NCI-H1092 (cell line): Measurements from ENCODE around the gene APBA3.

Source experiments
- DNase-seq: peaks from one replicate; lab custom pipeline; 2025; lab: John Stamatoyannopoulos, UW

The APBA3 gene

DNA sequence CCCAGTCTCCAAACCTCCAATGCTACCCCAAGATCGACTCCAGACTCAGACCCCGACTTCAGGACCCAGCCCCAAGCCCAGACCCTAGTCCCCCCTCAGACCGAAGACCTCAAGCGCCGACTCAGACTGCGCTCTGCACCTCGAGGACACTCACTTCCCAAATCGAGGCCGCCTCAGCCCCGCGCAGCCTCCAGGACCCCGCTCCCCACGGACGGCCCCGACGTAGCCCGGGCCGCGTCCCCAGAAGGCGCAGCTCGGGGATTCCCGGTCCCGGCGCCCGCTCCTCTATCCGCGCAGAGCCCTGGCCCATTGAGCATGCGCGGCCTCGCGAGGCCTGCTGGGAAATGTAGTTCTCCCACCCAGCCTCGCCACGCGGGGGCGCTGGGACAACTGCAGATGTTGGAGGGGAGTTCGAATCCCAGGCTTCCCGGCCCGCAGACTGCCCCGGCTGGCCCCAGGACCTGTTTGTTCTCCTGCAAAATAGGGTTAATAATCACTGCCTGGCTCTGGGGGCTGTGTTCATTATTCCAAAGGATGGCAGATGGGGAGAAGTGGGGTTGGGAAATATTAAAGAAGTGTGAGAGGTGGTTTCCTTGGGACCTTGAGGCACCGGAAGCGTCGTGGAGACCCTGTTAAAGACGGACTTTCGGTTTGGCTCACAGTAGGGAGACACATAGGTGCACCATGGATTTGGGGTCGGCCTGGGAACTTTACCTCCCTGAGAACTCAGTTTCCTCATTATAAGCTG, at the start of gene APBA3:
Gene APBA3 (minus strand): TSS at position 311 of the 748 bp plus-strand sequence. CDS start 1,428 bp downstream, outside the sequence.
- DNase-seq: peak; percentile 78

- no peak for DNase-seq
Observed at GRCh38 chr19:3810708-3811355, 49.3 kb upstream of the APBA3 start.

- DNase-seq: no peak
Observed at GRCh38 chr19:3809881-3810707, 48.6 kb upstream of the APBA3 start.

GRCh38 chr19:3808420-3809143, 47.1 kb upstream of the APBA3 start:
- DNase-seq: no peak

- DNase-seq: no peak
Observed at GRCh38 chr19:3807574-3808354, 46.3 kb upstream of the APBA3 start.

- DNase-seq: no peak
Observed at GRCh38 chr19:3807131-3807480, 45.6 kb upstream of the APBA3 start.

DNA sequence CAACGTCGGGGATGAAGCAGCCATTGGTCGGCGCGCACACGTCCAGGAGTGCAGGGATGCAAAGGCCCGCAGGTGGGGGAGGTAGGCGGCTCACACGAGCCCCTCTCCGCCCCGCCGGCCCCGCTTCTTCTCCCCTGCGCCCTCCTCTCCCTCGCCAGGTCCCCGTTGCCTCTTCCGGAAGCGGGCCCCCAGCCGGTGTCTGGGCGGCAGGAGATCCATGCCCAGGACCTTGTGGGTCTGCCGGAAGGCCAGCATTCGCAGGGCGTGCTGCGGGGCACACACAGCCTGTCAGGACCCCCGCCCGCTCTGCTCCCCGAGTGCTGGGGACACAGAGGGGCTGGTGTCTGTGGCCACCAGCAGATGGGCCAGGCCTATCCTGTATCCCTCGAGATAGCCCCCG, 44.4 kb upstream of the APBA3 start:
- no peak for DNase-seq

- DNase-seq: no peak
Observed at GRCh38 chr19:3804429-3804828, 42.9 kb upstream of the APBA3 start.

DNA sequence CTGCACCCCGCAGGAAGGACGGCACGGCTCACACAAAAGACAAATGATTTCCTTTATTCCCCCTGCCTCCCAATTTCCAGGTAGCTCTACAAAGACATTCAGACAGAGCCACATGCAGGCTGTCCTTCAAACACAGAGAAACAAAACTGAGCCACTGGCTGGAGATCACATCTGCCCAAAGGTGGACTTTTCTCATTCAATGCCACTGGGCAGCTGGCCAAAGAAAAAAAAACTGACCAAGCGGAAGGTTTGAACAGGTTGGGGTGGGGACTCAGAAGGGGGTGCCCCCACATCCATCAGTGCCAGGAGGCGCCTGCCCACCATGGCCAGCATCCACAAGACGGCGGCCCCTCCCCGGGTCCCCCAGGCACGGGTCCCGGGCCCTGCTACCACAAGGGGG, 42.5 kb upstream of the APBA3 start:
- DNase-seq: no peak

DNA sequence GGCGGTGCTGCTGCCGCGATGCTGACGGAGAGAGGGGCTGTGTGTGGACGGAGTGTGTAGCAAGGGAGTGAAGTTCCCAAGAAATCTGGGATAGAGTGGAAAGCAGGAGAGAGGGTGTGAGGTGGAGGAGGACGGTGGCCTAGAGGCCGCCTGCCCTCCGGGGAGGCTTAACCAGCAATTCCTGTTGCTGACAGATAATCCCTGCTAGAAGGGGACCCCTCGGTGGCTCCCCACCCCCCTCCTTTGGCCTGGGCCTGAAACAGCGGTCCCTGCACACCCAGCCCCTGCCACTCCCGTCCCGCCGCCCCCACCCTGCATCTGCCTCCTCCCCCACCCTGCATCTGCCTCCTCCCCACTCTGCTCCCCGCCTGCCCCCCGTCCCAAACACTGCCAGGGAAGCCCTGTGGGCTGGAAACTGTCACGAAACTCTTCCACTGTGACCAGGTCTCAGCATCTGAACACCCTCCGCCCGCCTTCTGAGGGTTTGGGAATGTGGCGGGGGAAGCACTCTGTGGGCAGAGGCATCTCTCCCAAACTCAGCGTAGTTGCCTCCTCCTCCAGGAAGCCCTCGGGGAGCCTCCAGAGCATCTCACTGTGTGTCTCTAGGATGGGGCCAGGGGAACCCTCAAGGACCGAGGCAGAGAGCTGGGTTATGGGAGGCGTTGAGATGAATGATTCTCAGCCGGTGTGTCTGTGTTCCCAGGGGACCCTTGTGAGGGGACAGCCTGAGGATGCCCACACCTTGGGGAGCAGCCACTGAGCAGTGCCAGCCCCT, 41.8 kb upstream of the APBA3 start:
- no peak for DNase-seq

DNA sequence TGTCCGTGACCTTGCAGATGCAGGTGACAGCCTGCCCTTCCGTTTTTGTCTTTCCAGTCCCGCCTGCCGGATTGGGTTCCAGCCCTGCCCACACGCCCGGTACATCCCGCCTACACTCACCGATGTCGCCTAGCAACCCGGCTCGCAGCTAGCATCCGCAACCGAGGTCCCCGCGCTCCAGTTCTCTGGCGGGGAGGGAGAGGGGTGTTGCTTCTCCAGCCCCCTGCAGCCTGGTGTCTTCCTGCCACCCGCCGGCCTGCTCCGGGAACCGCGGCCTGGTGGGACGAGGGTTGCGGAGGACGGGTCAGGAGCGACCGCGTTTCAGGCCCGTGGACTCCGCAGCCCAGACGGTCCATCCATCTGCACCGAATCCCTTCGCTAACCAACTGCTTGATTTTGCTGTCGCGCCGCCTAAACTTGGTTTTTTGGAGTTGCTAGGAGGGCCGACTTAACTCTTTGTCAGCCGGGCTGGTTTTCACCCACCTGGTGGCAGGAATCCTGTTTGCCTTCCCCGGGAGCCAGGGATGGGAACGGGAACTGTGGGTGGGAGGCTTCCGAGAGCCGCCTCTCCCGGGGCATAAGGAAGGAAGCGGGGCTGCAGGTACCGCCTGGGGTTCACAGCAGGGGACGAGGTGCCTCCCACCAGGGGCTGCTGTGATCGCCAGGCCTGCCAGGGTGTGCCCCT, 40.1 kb upstream of the APBA3 start:
- peak; percentile 35 for DNase-seq

DNA sequence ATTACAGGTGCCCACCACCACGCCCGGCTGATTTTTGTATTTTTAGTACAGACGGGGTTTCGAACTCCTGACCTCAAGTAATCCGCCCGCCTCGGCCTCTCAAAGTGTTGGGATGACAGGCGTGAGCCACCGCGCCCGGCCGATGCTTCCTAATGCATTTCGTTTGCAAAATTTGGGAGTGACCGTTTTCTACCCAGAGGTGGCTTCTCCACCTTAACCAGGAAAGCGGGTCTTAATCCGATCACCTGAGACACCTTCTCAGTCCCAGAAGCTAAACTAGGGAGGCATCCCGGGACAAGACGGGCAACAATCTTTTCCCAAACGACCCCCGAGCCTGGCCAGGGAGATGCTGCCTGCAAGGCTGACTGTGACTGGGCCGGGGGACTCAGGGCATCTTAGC, 39.5 kb upstream of the APBA3 start:
- DNase-seq: no peak

GRCh38 chr19:3798137-3798536, 36.6 kb upstream of the APBA3 start:
- no peak for DNase-seq

DNA sequence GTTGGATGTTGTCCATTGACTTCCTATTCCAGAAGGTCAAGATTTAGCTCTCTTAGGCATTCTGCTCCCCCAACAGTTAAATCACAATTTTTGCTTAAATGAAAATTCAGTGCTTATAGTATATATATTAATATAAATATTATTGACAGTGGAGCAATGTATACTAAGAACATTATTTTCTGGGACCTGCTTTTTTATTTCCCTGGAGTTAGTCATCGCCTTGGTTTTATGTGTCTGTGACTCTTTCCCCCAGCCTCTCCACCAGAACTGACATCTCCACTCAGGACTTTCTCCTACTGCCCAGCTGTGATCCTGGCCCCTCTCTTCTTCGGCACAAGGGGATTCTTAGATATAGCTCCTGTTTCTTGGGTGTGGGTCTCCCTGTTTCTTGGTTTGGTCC, 34.9 kb upstream of the APBA3 start:
- no peak for DNase-seq

DNA sequence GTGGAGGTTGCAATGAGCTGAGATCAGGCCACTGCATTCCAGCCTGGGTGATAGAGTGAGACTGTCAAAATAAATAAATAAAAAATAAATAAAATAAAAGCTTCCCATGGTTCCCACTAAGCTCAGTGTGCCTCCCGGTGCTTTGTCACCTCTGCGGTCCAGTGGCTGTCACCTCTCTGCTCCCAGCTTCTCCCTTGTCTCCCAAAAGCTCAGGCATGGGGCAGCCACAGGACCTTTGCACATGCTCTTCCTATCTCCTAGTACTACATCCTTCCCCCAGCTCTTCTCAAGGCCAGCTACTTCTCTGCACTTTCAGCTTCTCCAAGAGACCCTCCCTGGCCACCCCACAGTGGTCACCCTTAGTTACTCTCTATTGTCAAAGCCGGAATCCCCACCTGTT, 32.3 kb upstream of the APBA3 start:
- no peak for DNase-seq

GRCh38 chr19:3792114-3792513, 30.6 kb upstream of the APBA3 start:
- DNase-seq: no peak

GRCh38 chr19:3790941-3791340, 29.4 kb upstream of the APBA3 start:
- no peak for DNase-seq

DNA sequence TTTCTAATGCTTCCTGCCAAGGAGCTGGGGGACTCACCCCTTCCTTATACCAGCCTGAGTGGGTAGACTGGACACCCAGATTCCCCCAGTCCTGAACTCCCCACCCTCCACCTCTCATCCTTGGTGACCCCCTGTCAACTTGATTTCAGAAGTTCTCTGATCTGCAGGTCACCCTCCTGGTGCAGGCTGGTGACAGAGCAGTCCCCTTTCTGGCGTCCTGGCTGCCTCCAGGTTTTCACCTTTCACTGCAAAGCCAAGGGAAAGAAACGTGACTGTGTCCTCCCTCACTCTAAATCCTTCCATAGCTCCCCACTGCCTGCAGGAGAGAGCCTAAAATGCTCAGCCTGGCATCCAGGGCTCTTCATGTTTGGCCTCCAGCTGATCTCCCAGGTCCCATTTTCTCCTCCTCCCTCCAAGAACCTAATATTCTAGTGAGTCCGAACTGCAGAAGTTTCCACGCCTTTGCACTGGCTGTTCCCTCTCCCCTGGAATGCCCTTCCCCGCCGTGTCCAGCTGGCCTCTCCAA, 28.8 kb upstream of the APBA3 start:
- DNase-seq: no peak

DNA sequence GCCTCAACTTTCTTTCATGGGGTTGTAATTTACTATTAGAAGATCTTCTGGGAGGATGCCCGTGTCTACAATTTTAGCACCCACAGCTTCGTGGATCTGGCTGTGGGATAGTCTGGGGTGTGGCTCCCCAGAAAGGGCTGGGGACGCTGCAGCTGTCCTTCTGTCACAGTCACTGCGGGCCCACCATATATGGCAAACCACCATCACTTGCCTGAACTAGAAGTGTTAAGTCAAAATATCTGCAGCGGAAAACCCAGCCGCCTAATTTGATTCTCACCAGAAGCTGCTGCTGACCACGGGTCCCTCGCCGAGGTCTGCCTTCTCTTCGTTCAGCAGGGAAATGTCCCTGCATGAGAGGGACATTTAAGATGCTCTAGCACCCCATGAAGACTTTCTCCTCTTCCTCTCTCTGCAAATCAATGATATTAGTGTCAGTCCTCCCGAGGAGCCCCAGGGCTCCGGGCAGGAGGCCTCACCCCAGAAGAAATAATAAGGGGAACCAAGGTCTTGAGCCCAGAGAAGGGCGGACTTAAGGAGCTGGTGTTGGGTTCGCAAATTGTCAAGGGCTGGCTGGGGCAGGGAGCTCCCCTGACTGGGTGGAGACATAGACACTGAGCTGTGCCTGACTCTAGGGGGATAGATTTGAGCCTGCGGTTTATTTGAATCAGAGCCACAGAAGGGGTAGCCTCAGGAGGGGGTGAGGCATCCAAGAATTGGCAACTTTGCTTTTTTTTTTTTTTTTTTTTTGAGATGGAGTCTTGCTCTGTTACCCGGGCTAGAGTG, 27.7 kb upstream of the APBA3 start:
- no peak for DNase-seq
